AG09319 (cell line): ENCODE data around the gene ABHD5.

ENCODE experiments used
- DNase-seq: peaks from one replicate; pipeline ENCODE4 v3.0.0-alpha.2; 2010; ENCODE audit warnings: low read depth; ENCODE audit errors: extremely low read depth
- CTCF ChIP-seq: IDR thresholded peaks from 2 replicates; pipeline ENCODE4 v1.5.1; 2011; ENCODE audit warnings: low read depth, mild to moderate bottlenecking, inconsistent platforms, low read length, moderate library complexity

The ABHD5 gene

GRCh38 chr3:43774799-43775198, 84.1 kb downstream of the ABHD5 start:
- TF ChIP-seq CTCF = no peak
- no peak for DNase-seq

- TF ChIP-seq CTCF = no peak
- DNase-seq = no peak
Measured at GRCh38 chr3:43776101-43776500, 85.4 kb downstream of the ABHD5 start.

GRCh38 chr3:43779850-43780249, 89.1 kb downstream of the ABHD5 start:
- no peak for DNase-seq
- TF ChIP-seq CTCF = no peak

DNA sequence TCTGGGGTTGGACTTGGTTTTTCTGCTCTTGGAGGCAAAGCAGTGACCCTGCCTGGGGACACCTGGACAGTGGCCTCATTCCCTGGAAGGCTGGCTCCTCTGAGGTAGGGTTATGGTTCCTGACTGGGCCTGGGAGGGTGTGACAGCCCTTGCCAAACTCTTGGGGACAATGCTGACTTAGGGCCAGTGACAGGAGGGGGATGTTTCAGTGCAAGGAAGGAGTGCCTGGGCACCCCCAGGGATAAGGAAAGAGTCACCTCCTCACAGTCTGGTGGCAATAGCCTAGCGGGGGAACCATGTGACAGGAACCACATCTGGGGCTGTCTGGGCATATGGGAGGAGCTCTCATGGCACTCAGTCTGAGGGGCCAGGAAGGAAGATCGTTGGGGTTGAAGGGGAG, 91.8 kb downstream of the ABHD5 start:
- no peak for TF ChIP-seq CTCF
- no peak for DNase-seq
